ENCODE results near the gene EIF2AK3.

The EIF2AK3 gene

GRCh38 chr2:88542668-88543067 lies 84.6 kb downstream of the EIF2AK3 start:
- no peak for DNase-seq (ENCODE audit: low read depth in 2 of 2)

- DNase-seq (ENCODE audit: low read depth in 2 of 2) = no peak
These were observed 86.9 kb downstream of the EIF2AK3 start for GRCh38 chr2:88540346-88540745.

GRCh38 chr2:88538362-88538917 lies 88.8 kb downstream of the EIF2AK3 start:
- DNase-seq (ENCODE audit: low read depth in 2 of 2) = no peak

- DNase-seq (ENCODE audit: low read depth in 2 of 2) = no peak
These were observed 89.6 kb downstream of the EIF2AK3 start for GRCh38 chr2:88537640-88538039.

GRCh38 chr2:88530081-88530480 lies 97.2 kb downstream of the EIF2AK3 start:
- DNase-seq (ENCODE audit: low read depth in 2 of 2) = no peak

GRCh38 chr2:88521445-88522073 lies 105.7 kb downstream of the EIF2AK3 start:
- no peak for DNase-seq (ENCODE audit: low read depth in 2 of 2)

- DNase-seq (ENCODE audit: low read depth in 2 of 2) = no peak
These were observed 109.5 kb downstream of the EIF2AK3 start for GRCh38 chr2:88517759-88518201.

All from fibroblast of skin of left quadriceps (primary cell).